HepG2 (cell line): Measurements from ENCODE around the gene GLTPD2. TPM values are rescaled to one million over a fixed set of nuclear protein-coding genes. Genes with fewer than 3 reads are reported as not detected.

Experiments
- ARNT ChIP-seq: fragments of 450-650 bp; IDR thresholded peaks from 2 replicates; pipeline ENCODE4 v1.6.1; 2017
- ATF2 ChIP-seq: sonication (generic); formaldehyde crosslinking; IDR thresholded peaks from 2 replicates; pipeline ENCODE4 v1.4.0; 2020; ENCODE audit warnings: missing genetic modification reagents
- BRF2 ChIP-seq: sonication (generic); formaldehyde crosslinking; IDR thresholded peaks from 2 replicates; pipeline ENCODE4 v1.8.1; 2022; ENCODE audit warnings: mild to moderate bottlenecking, missing genetic modification reagents
- DDIT3 ChIP-seq: sonication (generic); formaldehyde crosslinking; IDR thresholded peaks from 2 replicates; pipeline ENCODE4 v1.4.0; 2020; ENCODE audit warnings: mild to moderate bottlenecking, missing genetic modification reagents
- GTF2F1 ChIP-seq: fragments of 150-350 bp; IDR thresholded peaks from 2 replicates; pipeline ENCODE4 v1.6.1; 2014; ENCODE audit warnings: low read length
- KLF16 ChIP-seq, 2 experiments: sonication (generic) in 1 of 2; formaldehyde crosslinking in 1 of 2; IDR thresholded peaks; 2 replicates each; pipeline versions ENCODE4 v1.6.1 to v1.8.0; 2016 to 2023; ENCODE audit warnings: missing genetic modification reagents in 2 of 2, missing compliant biosample characterization in 1 of 2
- LCORL ChIP-seq, 2 experiments: fragments of 450-650 bp in 1 of 2; sonication (generic) in 1 of 2; formaldehyde crosslinking in 1 of 2; IDR thresholded peaks; 2 replicates each; pipeline versions ENCODE4 v1.5.0 to v1.6.1; 2017 to 2020; ENCODE audit warnings: antibody characterized with exemption in 1 of 2, missing genetic modification reagents in 1 of 2
- MAFF ChIP-seq: IDR thresholded peaks from 2 replicates; pipeline ENCODE4 v1.6.1; 2011; ENCODE audit warnings: low read depth, low read length, improper control_type of control experiment
- RORA ChIP-seq: sonication (generic); formaldehyde crosslinking; IDR thresholded peaks from 2 replicates; pipeline ENCODE4 v1.5.0; 2020; ENCODE audit warnings: mild to moderate bottlenecking, missing genetic modification reagents, moderate library complexity
- ZFX ChIP-seq: sonication (generic); formaldehyde crosslinking; IDR thresholded peaks from 2 replicates; pipeline ENCODE4 v1.4.0; 2020; ENCODE audit warnings: mild to moderate bottlenecking, low read depth, missing genetic modification reagents, moderate library complexity
- ZNF839 ChIP-seq: sonication (generic); formaldehyde crosslinking; IDR thresholded peaks from 2 replicates; pipeline ENCODE4 v1.4.0; 2020; ENCODE audit warnings: missing genetic modification reagents, mild to moderate bottlenecking, borderline replicate concordance
- polyA plus RNA-seq, 8 experiments: library from polyadenylated mRNA; depleted of rRNA in 3 of 8; stranded (reverse) in 7 of 8; unstranded in 1 of 8; fragments of >200 nt; fragmentation: Illumina TruSeq in 4 of 8; extraction: Trizol in 4 of 8; gene quantifications; 2 replicates each; pipeline versions ENCODE4 v1.2.1 to v1.2.3, GENCODE V29; 2011 to 2016; ENCODE audit warnings: low read depth in 4 of 8, missing spikeins in 1 of 8, mixed read lengths in 1 of 8; ENCODE audit not compliant: insufficient read depth in 1 of 8
- total RNA-seq, 5 experiments: library from RNA; depleted of rRNA; stranded (reverse); fragments of >200 nt; fragmentation: Illumina TruSeq; extraction: Trizol; gene quantifications; 2 replicates each; pipeline ENCODE4 v1.2.3, GENCODE V29; 2016; ENCODE audit warnings: low read depth in 1 of 5
- TF ChIP-seq, protein P1 (sequence below): IDR thresholded peaks from 2 replicates; pipeline ENCODE4 v1.6.1; 2016; ENCODE audit warnings: mild to moderate bottlenecking
- TF ChIP-seq, protein P2 (sequence below): sonication (generic); formaldehyde crosslinking; IDR thresholded peaks from 2 replicates; pipeline ENCODE4 v1.4.0; 2020; ENCODE audit warnings: low read depth, missing genetic modification reagents
- TF ChIP-seq, protein P3 (sequence below), 2 experiments: IDR thresholded peaks; 2 replicates each; pipeline ENCODE4 v1.6.1; 2011 to 2012; ENCODE audit warnings: low read length in 2 of 2, borderline replicate concordance in 1 of 2, low read depth in 1 of 2, mild to moderate bottlenecking in 1 of 2, moderate library complexity in 1 of 2

Gene GLTPD2
- total and polyA plus RNA-seq, 2 of the 13 experiments (the other 11 are each of a cell fraction or from before 2014, with no cell fraction given), result 7.5 to 12.9 TPM

- TF ChIP-seq RORA (CRISPR knock-in tag) (no peak), ZNF839 (no peak), KLF16 (CRISPR knock-in tag; IDR thresholded peaks at IDR 0.05) (no peak; a peak in 1 of 4 replicates), LCORL (IDR thresholded peaks at IDR 0.05) (no peak), LCORL (CRISPR knock-in tag; IDR thresholded peaks at IDR 0.05) (no peak), ARNT (no peak), GTF2F1 (no peak), ATF2 (CRISPR knock-in tag) (0 out of 2 replicates have a peak, but pooled peaks have one; percentile 43), DDIT3 (CRISPR knock-in tag) (no peak), BRF2 (CRISPR knock-in tag) (peak; percentile 84; the same call in 1 of the 2 replicates), ZFX (peak; percentile 93), MAFF (no peak)
- TF ChIP-seq, protein P1, sequence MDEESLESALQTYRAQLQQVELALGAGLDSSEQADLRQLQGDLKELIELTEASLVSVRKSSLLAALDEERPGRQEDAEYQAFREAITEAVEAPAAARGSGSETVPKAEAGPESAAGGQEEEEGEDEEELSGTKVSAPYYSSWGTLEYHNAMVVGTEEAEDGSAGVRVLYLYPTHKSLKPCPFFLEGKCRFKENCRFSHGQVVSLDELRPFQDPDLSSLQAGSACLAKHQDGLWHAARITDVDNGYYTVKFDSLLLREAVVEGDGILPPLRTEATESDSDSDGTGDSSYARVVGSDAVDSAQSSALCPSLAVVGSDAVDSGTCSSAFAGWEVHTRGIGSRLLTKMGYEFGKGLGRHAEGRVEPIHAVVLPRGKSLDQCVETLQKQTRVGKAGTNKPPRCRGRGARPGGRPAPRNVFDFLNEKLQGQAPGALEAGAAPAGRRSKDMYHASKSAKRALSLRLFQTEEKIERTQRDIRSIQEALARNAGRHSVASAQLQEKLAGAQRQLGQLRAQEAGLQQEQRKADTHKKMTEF (CRISPR knock-in tag), result peak; percentile 55; the same call in 1 of the 2 replicates
- TF ChIP-seq, protein P2, sequence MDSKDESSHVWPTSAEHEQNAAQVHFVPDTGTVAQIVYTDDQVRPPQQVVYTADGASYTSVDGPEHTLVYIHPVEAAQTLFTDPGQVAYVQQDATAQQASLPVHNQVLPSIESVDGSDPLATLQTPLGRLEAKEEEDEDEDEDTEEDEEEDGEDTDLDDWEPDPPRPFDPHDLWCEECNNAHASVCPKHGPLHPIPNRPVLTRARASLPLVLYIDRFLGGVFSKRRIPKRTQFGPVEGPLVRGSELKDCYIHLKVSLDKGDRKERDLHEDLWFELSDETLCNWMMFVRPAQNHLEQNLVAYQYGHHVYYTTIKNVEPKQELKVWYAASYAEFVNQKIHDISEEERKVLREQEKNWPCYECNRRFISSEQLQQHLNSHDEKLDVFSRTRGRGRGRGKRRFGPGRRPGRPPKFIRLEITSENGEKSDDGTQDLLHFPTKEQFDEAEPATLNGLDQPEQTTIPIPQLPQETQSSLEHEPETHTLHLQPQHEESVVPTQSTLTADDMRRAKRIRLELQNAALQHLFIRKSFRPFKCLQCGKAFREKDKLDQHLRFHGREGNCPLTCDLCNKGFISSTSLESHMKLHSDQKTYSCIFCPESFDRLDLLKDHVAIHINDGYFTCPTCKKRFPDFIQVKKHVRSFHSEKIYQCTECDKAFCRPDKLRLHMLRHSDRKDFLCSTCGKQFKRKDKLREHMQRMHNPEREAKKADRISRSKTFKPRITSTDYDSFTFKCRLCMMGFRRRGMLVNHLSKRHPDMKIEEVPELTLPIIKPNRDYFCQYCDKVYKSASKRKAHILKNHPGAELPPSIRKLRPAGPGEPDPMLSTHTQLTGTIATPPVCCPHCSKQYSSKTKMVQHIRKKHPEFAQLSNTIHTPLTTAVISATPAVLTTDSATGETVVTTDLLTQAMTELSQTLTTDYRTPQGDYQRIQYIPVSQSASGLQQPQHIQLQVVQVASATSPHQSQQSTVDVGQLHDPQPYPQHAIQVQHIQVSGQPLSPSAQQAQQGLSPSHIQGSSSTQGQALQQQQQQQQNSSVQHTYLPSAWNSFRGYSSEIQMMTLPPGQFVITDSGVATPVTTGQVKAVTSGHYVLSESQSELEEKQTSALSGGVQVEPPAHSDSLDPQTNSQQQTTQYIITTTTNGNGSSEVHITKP (CRISPR knock-in tag), result no peak
- TF ChIP-seq, protein P3, sequence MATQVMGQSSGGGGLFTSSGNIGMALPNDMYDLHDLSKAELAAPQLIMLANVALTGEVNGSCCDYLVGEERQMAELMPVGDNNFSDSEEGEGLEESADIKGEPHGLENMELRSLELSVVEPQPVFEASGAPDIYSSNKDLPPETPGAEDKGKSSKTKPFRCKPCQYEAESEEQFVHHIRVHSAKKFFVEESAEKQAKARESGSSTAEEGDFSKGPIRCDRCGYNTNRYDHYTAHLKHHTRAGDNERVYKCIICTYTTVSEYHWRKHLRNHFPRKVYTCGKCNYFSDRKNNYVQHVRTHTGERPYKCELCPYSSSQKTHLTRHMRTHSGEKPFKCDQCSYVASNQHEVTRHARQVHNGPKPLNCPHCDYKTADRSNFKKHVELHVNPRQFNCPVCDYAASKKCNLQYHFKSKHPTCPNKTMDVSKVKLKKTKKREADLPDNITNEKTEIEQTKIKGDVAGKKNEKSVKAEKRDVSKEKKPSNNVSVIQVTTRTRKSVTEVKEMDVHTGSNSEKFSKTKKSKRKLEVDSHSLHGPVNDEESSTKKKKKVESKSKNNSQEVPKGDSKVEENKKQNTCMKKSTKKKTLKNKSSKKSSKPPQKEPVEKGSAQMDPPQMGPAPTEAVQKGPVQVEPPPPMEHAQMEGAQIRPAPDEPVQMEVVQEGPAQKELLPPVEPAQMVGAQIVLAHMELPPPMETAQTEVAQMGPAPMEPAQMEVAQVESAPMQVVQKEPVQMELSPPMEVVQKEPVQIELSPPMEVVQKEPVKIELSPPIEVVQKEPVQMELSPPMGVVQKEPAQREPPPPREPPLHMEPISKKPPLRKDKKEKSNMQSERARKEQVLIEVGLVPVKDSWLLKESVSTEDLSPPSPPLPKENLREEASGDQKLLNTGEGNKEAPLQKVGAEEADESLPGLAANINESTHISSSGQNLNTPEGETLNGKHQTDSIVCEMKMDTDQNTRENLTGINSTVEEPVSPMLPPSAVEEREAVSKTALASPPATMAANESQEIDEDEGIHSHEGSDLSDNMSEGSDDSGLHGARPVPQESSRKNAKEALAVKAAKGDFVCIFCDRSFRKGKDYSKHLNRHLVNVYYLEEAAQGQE (IDR thresholded peaks at IDR 0.05; ENCODE audit: borderline replicate concordance in 1 of 2, low read depth in 1 of 2, low read length in 2 of 2), result no peak
These were observed 1.4 kb downstream of the GLTPD2 start (continued) for GRCh38 chr17:4789951-4790704.
